H1 (cell line): Measurements from ENCODE around the gene MEF2D. TPM values are rescaled to one million over a fixed set of nuclear protein-coding genes. Genes with fewer than 3 reads are reported as not detected.

Experiments
- CTCF ChIA-PET: fragments of 300-600 bp; sonication (Branson Sonifier 250); formaldehyde crosslinking; loops from one replicate; lab custom pipeline; 2021; ENCODE audit not compliant: partially characterized antibody; lab: Charles Lee
- POLR2A ChIA-PET: fragments of 300-600 bp; sonication (Branson Sonifier 250); formaldehyde crosslinking; loops from one replicate; lab custom pipeline; 2021; ENCODE audit warnings: inconsistent platforms; ENCODE audit not compliant: partially characterized antibody; lab: Charles Lee
- DNase-seq, 2 experiments: peaks; one replicate each; pipeline versions ENCODE4 v3.0.0 to v3.0.0-alpha.2; 2010 to 2022; ENCODE audit warnings: low spot score in 2 of 2, low read depth in 1 of 2, mixed read lengths in 1 of 2
- FAIRE-seq: peaks from 2 replicates; lab custom pipeline; 2011; peaks lifted over from hg19 to GRCh38; lab: Jason Lieb, UNC
- H2AFZ ChIP-seq: 2 replicates; pipeline ENCODE4 v1.8.1; 2012; ENCODE audit warnings: low read length, inconsistent platforms
- H2AK5ac ChIP-seq: 2 replicates; pipeline ENCODE4 v1.6.1; 2013; ENCODE audit warnings: low read depth, low read length
- H2BK120ac ChIP-seq: replicated peaks from 2 replicates; pipeline ENCODE3; 2013; ENCODE audit warnings: low read depth, low read length, inconsistent platforms
- H2BK12ac ChIP-seq: 2 replicates; pipeline ENCODE4 v1.6.1; 2013; ENCODE audit warnings: low read depth, low read length
- H2BK15ac ChIP-seq: 2 replicates; pipeline ENCODE4 v1.6.1; 2013; ENCODE audit warnings: low read length
- H2BK20ac ChIP-seq: 2 replicates; pipeline ENCODE4 v1.6.1; 2013; ENCODE audit warnings: low read length
- H2BK5ac ChIP-seq: 2 replicates; pipeline ENCODE4 v1.6.1; 2013; ENCODE audit warnings: low read depth, low read length
- H3K14ac ChIP-seq: 2 replicates; pipeline ENCODE4 v1.6.1; 2013; ENCODE audit warnings: inconsistent platforms; ENCODE audit not compliant: insufficient read length
- H3K18ac ChIP-seq: 2 replicates; pipeline ENCODE4 v1.6.1; 2013; ENCODE audit warnings: low read length; ENCODE audit errors: extremely low read depth
- H3K23ac ChIP-seq: 2 replicates; pipeline ENCODE4 v1.6.1; 2013; ENCODE audit warnings: inconsistent platforms; ENCODE audit not compliant: insufficient read length
- H3K23me2 ChIP-seq: 2 replicates; pipeline ENCODE4 v1.6.1; 2013; ENCODE audit warnings: low read depth, low read length
- H3K27ac ChIP-seq: 2 replicates; pipeline ENCODE4 v1.6.1; 2011; ENCODE audit warnings: low read depth, low read length, inconsistent platforms
- H3K27me3 ChIP-seq, 4 experiments: replicated peaks in 1 of 4; 1 replicate in 1 of 4; 2 replicates in 3 of 4; pipeline versions ENCODE4 v1.6.1 to v1.8.1; 2011 to 2013; ENCODE audit warnings: low read length in 3 of 4, mild to moderate bottlenecking in 3 of 4, inconsistent platforms in 2 of 4, mixed read lengths in 2 of 4, moderate library complexity in 1 of 4; ENCODE audit not compliant: control insufficient read depth in 3 of 4, insufficient read depth in 3 of 4; ENCODE audit errors: extremely low read depth in 1 of 4
- H3K36me3 ChIP-seq, 4 experiments: 2 replicates each; pipeline versions ENCODE4 v1.6.1 to v1.8.1; 2011 to 2013; ENCODE audit warnings: mild to moderate bottlenecking in 4 of 4, low read length in 3 of 4, moderate library complexity in 2 of 4, control low read depth in 1 of 4, inconsistent platforms in 1 of 4; ENCODE audit not compliant: insufficient read depth in 4 of 4, control insufficient read depth in 2 of 4
- H3K4ac ChIP-seq: replicated peaks from 2 replicates; pipeline ENCODE3; 2013; ENCODE audit warnings: low read length, low read depth, mixed read lengths, inconsistent platforms; ENCODE audit not compliant: insufficient read length
- H3K4me1 ChIP-seq, 4 experiments: replicated peaks in 1 of 4; 1 replicate in 1 of 4; 2 replicates in 3 of 4; pipeline versions ENCODE4 v1.6.1 to v1.8.1; 2011 to 2013; ENCODE audit warnings: low read length in 3 of 4, inconsistent platforms in 2 of 4, mixed read lengths in 1 of 4; ENCODE audit not compliant: insufficient read depth in 4 of 4, control insufficient read depth in 3 of 4
- H3K4me2 ChIP-seq, 2 experiments: 2 replicates each; pipeline versions ENCODE4 v1.6.1 to v1.8.1; 2011 to 2013; ENCODE audit warnings: low read depth in 2 of 2, low read length in 2 of 2, control low read depth in 1 of 2, inconsistent platforms in 1 of 2, mild to moderate bottlenecking in 1 of 2; ENCODE audit not compliant: insufficient read depth in 1 of 2
- H3K4me3 ChIP-seq, 4 experiments: fragments of 200-600, 300-600 bp in 1 of 4; sonication (generic), shearing (Covaris generic), sonication (Bioruptor Twin) in 1 of 4; 2 replicates each; pipeline versions ENCODE4 v1.5.1 to v1.8.1; 2011 to 2016; ENCODE audit warnings: low read length in 4 of 4, low read depth in 3 of 4, control low read depth in 2 of 4, inconsistent platforms in 2 of 4, mild to moderate bottlenecking in 2 of 4, mixed read lengths in 1 of 4, moderate library complexity in 1 of 4; ENCODE audit not compliant: insufficient read depth in 2 of 4; ENCODE audit errors: extremely low read depth in 1 of 4
- H3K56ac ChIP-seq: replicated peaks from 2 replicates; pipeline ENCODE3; 2013; ENCODE audit warnings: low read depth, mild to moderate bottlenecking, mixed read lengths, low read length, inconsistent platforms; ENCODE audit not compliant: insufficient read length
- H3K79me1 ChIP-seq: 2 replicates; pipeline ENCODE4 v1.6.1; 2013; ENCODE audit warnings: low read depth, low read length, control low read depth
- H3K79me2 ChIP-seq, 2 experiments: 2 replicates each; pipeline versions ENCODE4 v1.6.1 to v1.8.1; 2012 to 2013; ENCODE audit warnings: low read length in 2 of 2, mild to moderate bottlenecking in 2 of 2, inconsistent platforms in 1 of 2; ENCODE audit not compliant: insufficient read depth in 2 of 2, control insufficient read depth in 1 of 2
- H3K9ac ChIP-seq, 4 experiments: replicated peaks in 1 of 4; 1 replicate in 1 of 4; 2 replicates in 3 of 4; pipeline versions ENCODE4 v1.6.1 to v1.8.1; 2011 to 2013; ENCODE audit warnings: low read depth in 3 of 4, low read length in 3 of 4, control low read depth in 2 of 4, mild to moderate bottlenecking in 2 of 4, moderate library complexity in 2 of 4, inconsistent platforms in 1 of 4; ENCODE audit errors: extremely low read depth in 1 of 4
- H3K9me3 ChIP-seq, 2 experiments: 2 replicates each; pipeline versions ENCODE4 v1.6.1 to v1.8.1; 2012 to 2013; ENCODE audit warnings: mild to moderate bottlenecking in 2 of 2, moderate library complexity in 2 of 2, control low read depth in 1 of 2, inconsistent platforms in 1 of 2, low read depth in 1 of 2, low read length in 1 of 2, mixed read lengths in 1 of 2; ENCODE audit not compliant: insufficient read depth in 2 of 2
- H4K20me1 ChIP-seq, 2 experiments: replicated peaks in 1 of 2; 2 replicates each; pipeline versions ENCODE3 to v1.8.1; 2011 to 2013; ENCODE audit warnings: inconsistent platforms in 2 of 2, low read length in 2 of 2, mild to moderate bottlenecking in 1 of 2; ENCODE audit not compliant: insufficient read depth in 2 of 2, control insufficient read depth in 1 of 2
- H4K5ac ChIP-seq: 2 replicates; pipeline ENCODE4 v1.6.1; 2013; ENCODE audit warnings: low read length, low read depth, mixed read lengths, inconsistent platforms; ENCODE audit not compliant: insufficient read length
- H4K8ac ChIP-seq: 2 replicates; pipeline ENCODE4 v1.8.0; 2013; ENCODE audit warnings: mild to moderate bottlenecking, moderate library complexity, low read length, inconsistent platforms; ENCODE audit not compliant: insufficient read depth; ENCODE audit errors: extremely low read depth
- H4K91ac ChIP-seq: replicated peaks from 2 replicates; pipeline ENCODE3; 2013; ENCODE audit warnings: low read length, mixed read lengths, inconsistent platforms; ENCODE audit not compliant: insufficient read length
- ASH2L ChIP-seq: fragments of 200-600, 300-600 bp; sonication (generic); IDR thresholded peaks from one replicate; pipeline ENCODE4 v1.7.1; 2017; ENCODE audit warnings: low read length
- GTF2F1 ChIP-seq: IDR thresholded peaks from 2 replicates; pipeline ENCODE4 v1.6.1; 2012; ENCODE audit warnings: low read depth, low read length, improper control_type of control experiment, borderline replicate concordance
- MAX ChIP-seq: IDR thresholded peaks from 2 replicates; pipeline ENCODE4 v1.6.1; 2012; ENCODE audit warnings: inconsistent platforms
- NANOG ChIP-seq: IDR thresholded peaks from 2 replicates; pipeline ENCODE4 v1.6.1; 2011; ENCODE audit warnings: low read length, low read depth, mild to moderate bottlenecking, inconsistent platforms; ENCODE audit not compliant: insufficient read depth, poor library complexity, severe bottlenecking
- POU5F1 ChIP-seq: IDR thresholded peaks from 2 replicates; pipeline ENCODE4 v1.6.1; 2011; ENCODE audit warnings: low read depth, mild to moderate bottlenecking, low read length, moderate library complexity
- SIX5 ChIP-seq: IDR thresholded peaks from 2 replicates; pipeline ENCODE4 v1.6.1; 2011; ENCODE audit warnings: mild to moderate bottlenecking, low read depth, low read length
- SP1 ChIP-seq: IDR thresholded peaks from 2 replicates; pipeline ENCODE4 v1.6.1; 2011; ENCODE audit warnings: low read depth, low read length
- WGBS, 2 experiments: shearing (Covaris generic) in 1 of 2; methylation state at CpG; one replicate each; pipeline versions ENCODE4 v1.1.6 to v1.1.7; 2013 to 2015; ENCODE audit warnings: low lambda C conversion rate in 2 of 2, mixed read lengths in 2 of 2, inconsistent platforms in 1 of 2, low coverage in 1 of 2, missing lambda C conversion rate in 1 of 2; ENCODE audit not compliant: insufficient replicate concordance in 2 of 2, insufficient coverage in 1 of 2, insufficient read length in 1 of 2; ENCODE audit errors: extremely low coverage in 1 of 2, missing lambda C conversion rate in 1 of 2; 5-methylcytosine and 5-hydroxymethylcytosine counted together
- polyA plus RNA-seq, 7 experiments: library from polyadenylated mRNA; depleted of rRNA in 3 of 7; stranded (reverse) in 5 of 7; unstranded in 2 of 7; fragments of >200 nt in 5 of 7; fragments of 200-250 nt in 2 of 7; gene quantifications; 1 replicate in 5 of 7; 2 replicates in 1 of 7; 4 replicates in 1 of 7; pipeline versions ENCODE4 v1.2.1 to v1.2.3, GENCODE V29; 2011 to 2013; ENCODE audit warnings: missing spikeins in 2 of 7, mixed read lengths in 2 of 7
- total RNA-seq: library from RNA; stranded (reverse); fragmentation: NEBNext Ultra II Directional; extraction: Animal tissue kit (Norgen Biotek cat#: 25700); gene quantifications from 2 replicates; pipeline ENCODE4 v1.2.1, GENCODE V29; 2021
- TF ChIP-seq, protein P1 (sequence below): IDR thresholded peaks from 2 replicates; pipeline ENCODE4 v1.6.1; 2012; ENCODE audit warnings: low read length, inconsistent platforms
- TF ChIP-seq, protein P2 (sequence below): IDR thresholded peaks from 2 replicates; pipeline ENCODE4 v1.6.1; 2012; ENCODE audit warnings: inconsistent platforms

The MEF2D gene
- total and polyA plus RNA-seq, 2 of the 8 experiments (the other 6 are each of a cell fraction or from before 2014, with no cell fraction given), result 17.3 to 20.3 TPM

- Histone ChIP-seq H3K4ac (no peak overlapping the region), H3K27me3 (no peaks in the 10 kb centered on the region), H2AK5ac (peak overlapping the region; percentile 66; the same call in 1 of the 2 replicates), H3K23me2 (no peaks in the 10 kb centered on the region), H3K79me1 (no peaks in the 10 kb centered on the region), H3K79me2 (no peaks in the 10 kb centered on the region), H3K4me1 (peaks cover 3 to 15% (median 11%) of the 10 kb centered on the region in 4 experiments), H2BK12ac (peak overlapping the region; percentile 97; the same call in 1 of the 2 replicates), H3K14ac (no peak overlapping the region), H3K9me3 (no peaks in the 10 kb centered on the region), H4K91ac (peak overlapping the region; percentile 91), H2BK5ac (peak overlapping the region; percentile 94; the same call in 1 of the 2 replicates), H2BK15ac (peak overlapping the region; percentile 92; the same call in 1 of the 2 replicates), H3K18ac (0 out of 2 replicates have a peak overlapping the region, but pooled peaks have one; percentile 27), H2BK120ac (peak overlapping the region; percentile 58), H4K20me1 (no peaks in the 10 kb centered on the region), H3K4me2 (peak overlapping the region; percentile 14 to 53; a peak in 3 of 4 replicates), H3K9ac (peak overlapping the region in 1 of 4 experiments; percentile 3; a peak in 1 of 7 replicates), H2BK20ac (peak overlapping the region; percentile 95; the same call in 1 of the 2 replicates), H3K27ac (no peak overlapping the region), H3K4me3 (peak overlapping the region in 1 of 4 experiments; percentile 20; a peak in 2 of 8 replicates), H3K56ac (peak overlapping the region; percentile 55), H4K8ac (no peak overlapping the region), H2AFZ (no peak overlapping the region), H4K5ac (no peak overlapping the region), H3K23ac (no peak overlapping the region), H3K36me3 (peaks cover 4 to 19% (median 9%) of the 10 kb centered on the region in 4 experiments; a peak in 7 of 8 replicates)
- CTCF ChIA-PET, result interaction anchor here (0.6 to 4.7 kb wide), 15 partner anchors 10 to 141 kb away, joined by 3 to 25 read pairs (median 6); partner anchors contain the start of gene MEF2D
- POLR2A ChIA-PET, result interaction anchor here (1.4 to 3.9 kb wide), 5 partner anchors 10 to 65 kb away, joined by 3 to 20 read pairs (median 8); partner anchors contain the start of gene NAXE
- WGBS, 2 experiments, result 72% methylated on average over 2 of the region's 2 CpGs; no CpG with 5 or more reads in 1 of the 2 experiments
- DNase-seq (peak in 1 of 2 experiments; percentile 58), FAIRE-seq (no peak)
- TF ChIP-seq ASH2L, result no peak
- 0 out of 2 replicates have a peak, but pooled peaks have one; percentile 21 for TF ChIP-seq SP1
- TF ChIP-seq MAX, result no peak
- no peak for TF ChIP-seq SIX5
- no peak for TF ChIP-seq GTF2F1
- TF ChIP-seq NANOG, result no peak
- TF ChIP-seq, protein P1, sequence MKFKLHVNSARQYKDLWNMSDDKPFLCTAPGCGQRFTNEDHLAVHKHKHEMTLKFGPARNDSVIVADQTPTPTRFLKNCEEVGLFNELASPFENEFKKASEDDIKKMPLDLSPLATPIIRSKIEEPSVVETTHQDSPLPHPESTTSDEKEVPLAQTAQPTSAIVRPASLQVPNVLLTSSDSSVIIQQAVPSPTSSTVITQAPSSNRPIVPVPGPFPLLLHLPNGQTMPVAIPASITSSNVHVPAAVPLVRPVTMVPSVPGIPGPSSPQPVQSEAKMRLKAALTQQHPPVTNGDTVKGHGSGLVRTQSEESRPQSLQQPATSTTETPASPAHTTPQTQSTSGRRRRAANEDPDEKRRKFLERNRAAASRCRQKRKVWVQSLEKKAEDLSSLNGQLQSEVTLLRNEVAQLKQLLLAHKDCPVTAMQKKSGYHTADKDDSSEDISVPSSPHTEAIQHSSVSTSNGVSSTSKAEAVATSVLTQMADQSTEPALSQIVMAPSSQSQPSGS, result no peak
- TF ChIP-seq, protein P2, sequence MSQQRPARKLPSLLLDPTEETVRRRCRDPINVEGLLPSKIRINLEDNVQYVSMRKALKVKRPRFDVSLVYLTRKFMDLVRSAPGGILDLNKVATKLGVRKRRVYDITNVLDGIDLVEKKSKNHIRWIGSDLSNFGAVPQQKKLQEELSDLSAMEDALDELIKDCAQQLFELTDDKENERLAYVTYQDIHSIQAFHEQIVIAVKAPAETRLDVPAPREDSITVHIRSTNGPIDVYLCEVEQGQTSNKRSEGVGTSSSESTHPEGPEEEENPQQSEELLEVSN, result no peak
- peak; percentile 91 for TF ChIP-seq POU5F1
Measured at GRCh38 chr1:156525856-156526489, 25.4 kb upstream of the MEF2D start.
